Transverse colon (tissue), 4 donors: ENCODE measurements around the gene KRT71. TPM values are rescaled to one million over a fixed set of nuclear protein-coding genes. Genes with fewer than 3 reads are reported as not detected.

Source experiments
- DNase-seq: peaks from one replicate; pipeline ENCODE4 v3.0.0-alpha.2; 2019
- H3K27ac ChIP-seq, 4 donors: fragments of 200-600 bp; sonication (generic); 2 replicates each; pipeline ENCODE4 v1.5.1; 2016 to 2018; ENCODE audit warnings: inconsistent platforms in 4 of 4
- H3K27me3 ChIP-seq: fragments of 200-600 bp; sonication (generic); 2 replicates; pipeline ENCODE4 v1.5.1; 2017; ENCODE audit warnings: inconsistent platforms
- H3K36me3 ChIP-seq, 4 donors: fragments of 200-600 bp; sonication (generic); 2 replicates each; pipeline ENCODE4 v1.5.1; 2017 to 2019; ENCODE audit warnings: inconsistent platforms in 4 of 4
- H3K4me1 ChIP-seq, 4 donors: fragments of 200-600 bp; sonication (generic); 2 replicates each; pipeline ENCODE4 v1.5.1; 2017 to 2020; ENCODE audit warnings: inconsistent platforms in 4 of 4
- H3K4me3 ChIP-seq, 4 donors: fragments of 200-600 bp; sonication (generic); 1 replicate in 1 of 4; 2 replicates in 3 of 4; pipeline versions ENCODE4 v1.5.1 to v1.6.1; 2017 to 2019; ENCODE audit warnings: inconsistent platforms in 4 of 4
- H3K9me3 ChIP-seq, 2 donors: fragments of 200-600 bp; sonication (generic); 2 replicates each; pipeline ENCODE4 v1.5.1; 2017 to 2019; ENCODE audit warnings: inconsistent platforms in 2 of 2
- EP300 ChIP-seq: sonication (generic); formaldehyde crosslinking; IDR thresholded peaks from one replicate; pipeline ENCODE4 v1.6.1; 2017; ENCODE audit warnings: antibody characterized with exemption, low read depth
- POLR2A ChIP-seq: fragments of 450-650 bp; IDR thresholded peaks from one replicate; pipeline ENCODE4 v1.6.1; 2016; ENCODE audit warnings: antibody characterized with exemption, mild to moderate bottlenecking, moderate library complexity
- POLR2AphosphoS5 ChIP-seq, 3 donors: sonication (generic); formaldehyde crosslinking; IDR thresholded peaks; one replicate each; pipeline ENCODE4 v1.6.1; 2016; ENCODE audit warnings: antibody characterized with exemption in 3 of 3
- WGBS, 2 donors: methylation state at CpG; one replicate each; pipeline ENCODE4 v1.1.5; 2018; ENCODE audit warnings: low coverage in 1 of 2; 5-methylcytosine and 5-hydroxymethylcytosine counted together
- in situ Hi-C, 4 donors: fragments of 200-750 bp; cut with MboI; loops; one replicate each; pipeline versions ENCODE4 v1.15.0 to v1.15.1; 2017; ENCODE audit warnings: low sequenced_read_pairs in 3 of 4, low pct_ligation_motif_present in 1 of 4, low pct_unique_long_range_greater_than_20kb in 1 of 4
- intact Hi-C: fragments of 100-400 bp; cut with DNase I; formaldehyde crosslinking; loops from one replicate; pipeline ENCODE4 v1.15.1; 2023; ENCODE audit warnings: low total_unique reads
- total RNA-seq, 4 donors: library from RNA; depleted of rRNA; stranded (reverse); fragments of >200 nt; gene quantifications; one replicate each; pipeline ENCODE4 v1.1.0, GENCODE V29; 2016
- TF ChIP-seq, protein P1 (sequence below), 5 experiments: fragments of 200-600 bp in 3 of 5; fragments of 450-650 bp in 2 of 5; sonication (generic) in 3 of 5; IDR thresholded peaks; 1 replicate in 2 of 5; 2 replicates in 3 of 5; pipeline ENCODE4 v1.5.1; 2016 to 2017; ENCODE audit warnings: antibody characterized with exemption in 5 of 5, inconsistent platforms in 3 of 5, mild to moderate bottlenecking in 2 of 5, moderate library complexity in 1 of 5

KRT71 gene
- total RNA-seq, 4 donors from 2014 or later = not detected

DNA sequence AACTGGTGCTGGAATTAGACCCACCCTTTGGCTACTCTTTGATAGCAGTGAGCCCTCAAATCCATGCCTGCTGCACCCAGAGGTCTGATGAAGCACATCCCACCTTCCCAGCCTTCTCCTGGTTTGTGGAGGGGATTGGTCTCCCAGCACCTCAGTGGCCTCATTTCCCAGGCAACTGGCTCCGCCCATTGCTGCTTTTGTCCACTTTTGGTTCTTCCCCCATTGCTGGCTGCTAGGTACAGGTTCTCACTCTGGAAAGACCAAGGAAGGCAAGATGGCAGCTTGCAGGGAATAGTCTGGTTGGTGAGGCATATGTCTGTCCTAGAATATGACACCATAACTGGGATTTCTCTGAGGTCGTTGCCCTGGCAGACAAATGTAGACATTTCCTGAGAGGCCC is 22.6 kb downstream of the KRT71 start:
- H3K36me3 ChIP-seq = no peaks in the 10 kb centered on the region
- WGBS, 2 donors = 79% methylated on average over 2 of the region's 2 CpGs; no CpG with 5 or more reads in 1 of the 2 donors
- H3K27me3 ChIP-seq = no peaks in the 10 kb centered on the region
- in situ Hi-C loops = no loop called here
- H3K27ac ChIP-seq = no peak overlapping the region
- H3K4me3 ChIP-seq = no peak overlapping the region
- no peaks in the 10 kb centered on the region for H3K9me3 ChIP-seq
- H3K4me1 ChIP-seq = no peaks in the 10 kb centered on the region
- intact Hi-C loops = no loop called here
- TF ChIP-seq, protein P1, sequence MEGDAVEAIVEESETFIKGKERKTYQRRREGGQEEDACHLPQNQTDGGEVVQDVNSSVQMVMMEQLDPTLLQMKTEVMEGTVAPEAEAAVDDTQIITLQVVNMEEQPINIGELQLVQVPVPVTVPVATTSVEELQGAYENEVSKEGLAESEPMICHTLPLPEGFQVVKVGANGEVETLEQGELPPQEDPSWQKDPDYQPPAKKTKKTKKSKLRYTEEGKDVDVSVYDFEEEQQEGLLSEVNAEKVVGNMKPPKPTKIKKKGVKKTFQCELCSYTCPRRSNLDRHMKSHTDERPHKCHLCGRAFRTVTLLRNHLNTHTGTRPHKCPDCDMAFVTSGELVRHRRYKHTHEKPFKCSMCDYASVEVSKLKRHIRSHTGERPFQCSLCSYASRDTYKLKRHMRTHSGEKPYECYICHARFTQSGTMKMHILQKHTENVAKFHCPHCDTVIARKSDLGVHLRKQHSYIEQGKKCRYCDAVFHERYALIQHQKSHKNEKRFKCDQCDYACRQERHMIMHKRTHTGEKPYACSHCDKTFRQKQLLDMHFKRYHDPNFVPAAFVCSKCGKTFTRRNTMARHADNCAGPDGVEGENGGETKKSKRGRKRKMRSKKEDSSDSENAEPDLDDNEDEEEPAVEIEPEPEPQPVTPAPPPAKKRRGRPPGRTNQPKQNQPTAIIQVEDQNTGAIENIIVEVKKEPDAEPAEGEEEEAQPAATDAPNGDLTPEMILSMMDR (IDR thresholded peaks at IDR 0.05) = no peak
- no peak for TF ChIP-seq POLR2A
- TF ChIP-seq EP300 = no peak
- no peak for TF ChIP-seq POLR2AphosphoS5 (IDR thresholded peaks at IDR 0.05)
- no peak for DNase-seq

DNA sequence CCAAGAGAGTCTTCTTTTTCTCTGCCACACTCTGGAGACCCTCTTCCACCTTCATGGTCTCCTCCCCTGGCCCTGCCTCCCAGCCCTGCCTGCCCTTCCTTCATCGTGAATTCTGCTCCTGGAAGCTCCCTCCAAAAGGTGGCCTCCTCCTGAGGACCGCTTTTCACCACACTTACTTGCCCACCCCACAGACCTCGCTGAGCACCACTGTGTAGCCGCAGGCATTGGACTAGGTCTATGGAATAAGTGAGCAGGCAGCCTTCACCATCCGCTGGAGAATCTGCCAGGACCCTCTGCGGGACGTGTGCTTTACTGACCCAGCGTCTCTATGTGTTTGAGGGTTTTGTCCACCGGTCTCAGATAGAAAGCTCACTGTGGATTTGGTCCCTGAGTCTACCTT is 23.1 kb downstream of the KRT71 start:
- H3K27me3 ChIP-seq = no peaks in the 10 kb centered on the region
- no peak overlapping the region for H3K4me3 ChIP-seq
- 93 to 94% methylated on average over 4 to 9 of the region's 9 CpGs for WGBS, 2 donors
- no peak for TF ChIP-seq POLR2AphosphoS5 (IDR thresholded peaks at IDR 0.05)
- TF ChIP-seq EP300 = no peak
- TF ChIP-seq, protein P1 (IDR thresholded peaks at IDR 0.05) = no peak
- no peak for TF ChIP-seq POLR2A
- in situ Hi-C loops (no loop called here), intact Hi-C loops (no loop called here)
- no peak overlapping the region for H3K27ac ChIP-seq
- H3K36me3 ChIP-seq = no peaks in the 10 kb centered on the region
- no peaks in the 10 kb centered on the region for H3K9me3 ChIP-seq
- H3K4me1 ChIP-seq = no peaks in the 10 kb centered on the region
- DNase-seq = no peak

DNA sequence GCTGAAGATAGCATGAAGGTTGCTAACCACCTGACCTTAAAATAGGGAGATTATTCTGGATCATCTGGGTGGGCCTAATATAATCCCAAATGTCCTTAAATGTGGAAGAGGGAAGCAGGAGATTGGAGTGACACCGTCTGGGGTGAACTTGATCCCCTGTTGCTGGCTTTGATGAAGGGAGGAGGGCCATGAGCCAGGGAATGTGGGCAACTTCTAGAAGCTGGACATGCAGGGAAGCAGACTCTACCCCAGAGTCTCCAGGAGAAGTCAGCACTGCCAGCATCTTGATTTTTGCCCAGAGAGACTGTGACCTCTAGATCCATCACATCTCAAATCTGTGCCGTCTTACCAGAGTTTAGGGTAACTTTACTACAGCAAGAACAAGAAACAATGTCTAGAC is 23.5 kb downstream of the KRT71 start:
- 83 to 100% methylated on average over 1 to 2 of the region's 2 CpGs for WGBS, 2 donors
- Histone ChIP-seq H3K4me1 (no peaks in the 10 kb centered on the region), H3K27me3 (no peaks in the 10 kb centered on the region), H3K4me3 (no peak overlapping the region), H3K27ac (no peak overlapping the region), H3K36me3 (no peaks in the 10 kb centered on the region), H3K9me3 (no peaks in the 10 kb centered on the region)
- in situ Hi-C loops = no loop called here
- intact Hi-C loops = no loop called here
- DNase-seq = no peak
- TF ChIP-seq EP300 = no peak
- TF ChIP-seq, protein P1 (IDR thresholded peaks at IDR 0.05) = no peak
- TF ChIP-seq POLR2AphosphoS5 (IDR thresholded peaks at IDR 0.05) = no peak
- no peak for TF ChIP-seq POLR2A

DNA sequence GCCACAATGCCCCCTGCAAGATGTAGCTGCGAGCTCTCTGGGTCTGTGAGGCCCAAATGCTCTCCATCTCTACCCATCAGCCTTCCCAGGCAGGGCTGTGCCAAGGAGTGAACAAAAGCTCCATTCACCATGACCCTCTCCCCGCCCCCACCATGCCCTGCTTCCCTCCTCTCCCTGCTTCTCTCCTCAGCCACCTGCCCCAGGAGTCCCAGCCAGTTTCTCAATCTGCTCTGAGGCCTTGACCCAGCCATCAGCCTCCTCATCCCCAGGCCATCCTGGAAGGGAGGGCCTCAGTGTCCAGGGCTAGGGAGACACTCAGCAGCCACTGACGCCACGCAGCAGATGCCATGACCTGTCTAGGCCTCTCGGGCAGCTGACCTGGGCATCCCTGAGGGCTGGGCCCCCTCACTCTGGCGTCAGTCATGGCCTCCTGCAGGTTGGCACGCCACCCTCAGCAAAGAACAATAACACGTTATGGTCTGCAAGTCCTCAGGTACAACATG is 24.3 kb downstream of the KRT71 start:
- no peaks in the 10 kb centered on the region for H3K9me3 ChIP-seq
- 82% methylated on average over 7 of the region's 8 CpGs; no CpG with 5 or more reads in 1 of the 2 donors for WGBS, 2 donors
- no peak for DNase-seq
- TF ChIP-seq, protein P1 (IDR thresholded peaks at IDR 0.05) = no peak
- TF ChIP-seq EP300 = no peak
- TF ChIP-seq POLR2AphosphoS5 (IDR thresholded peaks at IDR 0.05) = no peak
- TF ChIP-seq POLR2A = no peak
- in situ Hi-C loops = no loop called here
- intact Hi-C loops = no loop called here
- H3K4me1 ChIP-seq = no peaks in the 10 kb centered on the region
- no peaks in the 10 kb centered on the region for H3K36me3 ChIP-seq
- no peak overlapping the region for H3K4me3 ChIP-seq
- no peaks in the 10 kb centered on the region for H3K27me3 ChIP-seq
- H3K27ac ChIP-seq = no peak overlapping the region
